Astrocyte of the spinal cord (primary cell): ENCODE results near the gene CUTC.
A peak's percentile ranks its signal among the peaks of the same experiment; 100 is the strongest.
"Not testable (repeated sequence)": the region's sequence is repeated elsewhere in the genome, so short reads cannot be mapped to it uniquely, and the experiment has no call there.

ENCODE experiments used
- DNase-seq: peaks from one replicate; pipeline ENCODE4 v3.0.0; 2011; ENCODE audit warnings: low read depth, low spot score
- H3K4me3 ChIP-seq: 2 replicates; pipeline ENCODE4 v1.5.1; 2011; ENCODE audit warnings: low read depth, mild to moderate bottlenecking, low read length, moderate library complexity
- CTCF ChIP-seq: IDR thresholded peaks from 2 replicates; pipeline ENCODE4 v1.5.1; 2012; ENCODE audit warnings: low read depth, mild to moderate bottlenecking, low read length, inconsistent platforms
- in situ Hi-C: cut with HindIII; loops from 2 replicates; pipeline ENCODE4 v1.10.0; 2017; ENCODE audit warnings: low sequenced_read_pairs

Gene CUTC

GRCh38 chr10:99720387-99720786, 11.6 kb upstream of the CUTC start:
- DNase-seq = no peak
- in situ Hi-C loops = no loop called here
- no peak overlapping the region for H3K4me3 ChIP-seq
- no peak for TF ChIP-seq CTCF

DNA sequence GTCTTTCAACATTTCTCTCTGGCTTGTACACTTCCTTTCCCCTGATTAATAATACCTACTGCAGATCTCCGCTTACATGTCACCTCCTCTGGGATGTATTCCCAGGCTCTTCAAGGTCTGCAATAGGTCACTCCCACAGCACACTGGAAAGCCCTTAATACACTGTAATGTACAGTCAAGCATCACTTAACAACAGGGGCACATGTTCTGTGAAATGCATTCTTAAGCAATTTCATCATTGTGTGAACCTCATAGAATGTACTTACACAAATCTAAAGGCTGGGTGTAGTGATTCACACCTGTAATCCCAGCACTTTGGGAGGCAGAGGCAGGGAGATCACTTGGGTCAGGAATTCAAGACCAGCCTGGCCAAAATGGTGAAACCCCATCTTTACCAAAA, 2.0 kb upstream of the CUTC start:
- H3K4me3 ChIP-seq = no peak overlapping the region
- TF ChIP-seq CTCF = no peak
- in situ Hi-C loops = no loop called here
- DNase-seq = no peak

GRCh38 chr10:99731306-99732032, 565 bp upstream of the CUTC start:
- in situ Hi-C loops = no loop called here
- DNase-seq = no peak
- TF ChIP-seq CTCF = no peak
- H3K4me3 ChIP-seq = peak overlapping the region; percentile 84

GRCh38 chr10:99733366-99733765, 1.3 kb downstream of the CUTC start:
- DNase-seq = no peak
- in situ Hi-C loops = no loop called here

DNA sequence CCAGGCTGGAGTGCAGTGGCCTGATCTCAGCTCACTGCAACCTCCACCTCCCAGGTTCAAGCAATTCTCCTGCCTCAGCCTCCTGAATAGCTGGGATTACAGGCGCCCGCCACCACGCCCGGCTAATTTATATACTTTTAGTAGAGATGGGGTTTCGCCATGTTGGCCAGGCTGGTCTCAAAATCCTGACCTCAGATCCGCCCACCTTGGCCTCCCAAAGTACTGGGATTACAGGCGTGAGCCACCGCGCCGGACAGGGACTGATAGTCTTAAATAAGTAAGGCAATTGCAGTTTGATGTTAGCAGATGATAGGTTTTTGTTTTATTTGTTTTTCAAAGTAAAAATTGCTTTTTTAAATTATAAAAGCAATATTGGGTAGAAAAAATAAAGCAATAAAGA, 2.1 kb downstream of the CUTC start:
- DNase-seq, H3K4me3 ChIP-seq, in situ Hi-C loops: not testable (repeated sequence)

More at GRCh38 chr10:99733366-99733765, 1.3 kb downstream of the CUTC start:
- no peak overlapping the region for H3K4me3 ChIP-seq
- no peak for TF ChIP-seq CTCF

DNA sequence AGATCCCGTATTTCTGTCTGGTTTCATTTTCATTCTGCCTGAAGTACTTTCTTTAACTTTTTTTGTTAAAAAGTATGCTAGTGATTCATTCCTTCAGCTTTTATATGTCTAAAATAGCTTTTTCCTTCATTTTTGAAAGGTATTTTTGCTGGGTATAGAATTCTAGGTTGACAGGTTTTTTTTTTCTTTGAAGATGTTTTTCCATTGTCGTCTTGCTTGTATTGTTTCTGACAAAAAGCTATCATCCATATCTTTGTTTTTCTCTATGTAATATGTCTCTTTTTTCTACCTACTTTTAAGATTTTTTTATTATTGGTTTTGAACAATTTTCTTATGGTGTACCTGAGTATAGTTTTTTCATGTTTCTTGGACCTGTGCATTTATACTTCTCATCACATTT, 8.2 kb downstream of the CUTC start:
- H3K4me3 ChIP-seq = no peak overlapping the region
- no peak for TF ChIP-seq CTCF
- in situ Hi-C loops = no loop called here
- no peak for DNase-seq

- H3K4me3 ChIP-seq = no peak overlapping the region
- no peak for TF ChIP-seq CTCF
- no peak for DNase-seq
- in situ Hi-C loops = no loop called here
These were observed 9.0 kb downstream of the CUTC start for GRCh38 chr10:99740933-99741559.
